ENCODE results near the gene PIEZO1. TPM values are rescaled to one million over a fixed set of nuclear protein-coding genes. Genes with fewer than 3 reads are reported as not detected.

PIEZO1 gene
- total and polyA plus RNA-seq, 9 of the 15 experiments (the other 6 are each of a cell fraction or from before 2014, with no cell fraction given), result 3.6 to 432 (median 131) TPM

GRCh38 chr16:88809068-88809675 is 24.2 kb upstream of the PIEZO1 start (continued):
- TF ChIP-seq PRDM10 (IDR thresholded peaks at IDR 0.05; ENCODE audit: partially characterized antibody) (peak; percentile 51), CREB3L1 (IDR thresholded peaks at IDR 0.05; ENCODE audit: borderline replicate concordance, low read depth) (no peak), MTA1 (IDR thresholded peaks at IDR 0.05; ENCODE audit: borderline replicate concordance) (no peak), IRF2 (CRISPR knock-in tag; IDR thresholded peaks at IDR 0.05) (no peak), HMGXB4 (CRISPR knock-in tag; IDR thresholded peaks at IDR 0.05) (no peak; the same call in 1 of the 2 replicates), GMEB1 (CRISPR knock-in tag; IDR thresholded peaks at IDR 0.05) (no peak), PML (IDR thresholded peaks at IDR 0.05; ENCODE audit: low read length) (no peak; the same call in none of the 2 replicates), TEAD2 (tag; IDR thresholded peaks at IDR 0.05) (no peak), POLR2B (IDR thresholded peaks at IDR 0.05; ENCODE audit: low read depth, partially characterized antibody) (peak; percentile 33)
